Thoracic aorta endothelial cell (primary cell): Measurements from ENCODE around the gene PNISR. TPM values are rescaled to one million over a fixed set of nuclear protein-coding genes. Genes with fewer than 3 reads are reported as not detected.

Experiments used
- total RNA-seq: library from RNA; depleted of rRNA; stranded (reverse); fragments of >200 nt; gene quantifications from 2 replicates; pipeline ENCODE4 v1.2.3, GENCODE V29; 2012

PNISR gene
- total RNA-seq, result 99.3 and 114 TPM in 2 replicates

GRCh38 chr6:99424761-99425646 lies at the start of gene PNISR:
Gene PNISR (minus strand): TSS chr6:99425308. CDS start chr6:99414659, 10,649 bp downstream.

GRCh38 chr6:99393698-99394531 lies 31.2 kb downstream of the PNISR start, which contains the start of gene COQ3:
Gene COQ3 (minus strand): TSS chr6:99394195. CDS start chr6:99394179, 16 bp downstream.

GRCh38 chr6:99349171-99350141 lies 75.7 kb downstream of the PNISR start, which contains the start of gene FAXC:
Gene FAXC (minus strand): TSS chr6:99349674. CDS start chr6:99349372, 302 bp downstream.

Other genes starting within 250 kb of the PNISR start
- gene FAXC, start 75.6 kb downstream of the PNISR start, total RNA-seq, result 0.27 and 1.1 TPM in 2 replicates
- gene COQ3, start 31.1 kb downstream of the PNISR start, total RNA-seq, result 5.2 and 6.7 TPM in 2 replicates
- gene USP45, start 90.1 kb upstream of the PNISR start, total RNA-seq, result 26.3 and 30.1 TPM in 2 replicates
- gene CCNC, start 143.4 kb upstream of the PNISR start, total RNA-seq, result 142 and 154 TPM in 2 replicates
- gene PRDM13, start 181.5 kb upstream of the PNISR start, total RNA-seq, result not detected in 2 replicates